HepG2 (cell line): ENCODE results near the gene COPZ2. TPM values are rescaled to one million over a fixed set of nuclear protein-coding genes. Genes with fewer than 3 reads are reported as not detected.

ENCODE experiments used
- ERF ChIP-seq: IDR thresholded peaks from 2 replicates; pipeline ENCODE4 v1.6.1; 2018; ENCODE audit warnings: missing biosample characterization, missing genetic modification reagents
- FOXO1 ChIP-seq: sonication (generic); formaldehyde crosslinking; IDR thresholded peaks from 2 replicates; pipeline ENCODE4 v1.4.0; 2020; ENCODE audit warnings: missing genetic modification reagents
- MTA3 ChIP-seq: sonication (generic); formaldehyde crosslinking; IDR thresholded peaks from 2 replicates; pipeline ENCODE4 v1.4.0; 2020; ENCODE audit warnings: missing genetic modification reagents
- NFAT5 ChIP-seq: sonication (generic); formaldehyde crosslinking; IDR thresholded peaks from 2 replicates; pipeline ENCODE4 v1.4.0; 2020; ENCODE audit warnings: missing genetic modification reagents
- NR3C1 ChIP-seq: sonication (generic); formaldehyde crosslinking; IDR thresholded peaks from 2 replicates; pipeline ENCODE4 v1.4.0; 2020; ENCODE audit warnings: missing genetic modification reagents
- SCMH1 ChIP-seq: sonication (generic); formaldehyde crosslinking; IDR thresholded peaks from 2 replicates; pipeline ENCODE4 v1.9.0; 2021; ENCODE audit warnings: missing genetic modification reagents, mild to moderate bottlenecking, borderline replicate concordance
- ZBTB46 ChIP-seq: sonication (generic); formaldehyde crosslinking; IDR thresholded peaks from 2 replicates; pipeline ENCODE4 v1.4.0; 2020; ENCODE audit warnings: mild to moderate bottlenecking, missing genetic modification reagents, borderline replicate concordance
- ZMAT3 ChIP-seq: sonication (generic); formaldehyde crosslinking; conservative IDR thresholded peaks from 2 replicates; pipeline ENCODE4 v1.7.0; 2021; ENCODE audit warnings: missing genetic modification reagents
- ZNF333 ChIP-seq: sonication (generic); formaldehyde crosslinking; IDR thresholded peaks from 2 replicates; pipeline ENCODE4 v1.4.0; 2020; ENCODE audit warnings: mild to moderate bottlenecking, missing genetic modification reagents, borderline replicate concordance
- ZNF550 ChIP-seq: sonication (generic); formaldehyde crosslinking; IDR thresholded peaks from 2 replicates; pipeline ENCODE4 v1.4.0; 2020; ENCODE audit warnings: mild to moderate bottlenecking, missing genetic modification reagents, borderline replicate concordance
- ZNF598 ChIP-seq: sonication (generic); formaldehyde crosslinking; IDR thresholded peaks from 2 replicates; pipeline ENCODE4 v1.5.1; 2020; ENCODE audit warnings: mild to moderate bottlenecking, missing genetic modification reagents, borderline replicate concordance
- ZNF878 ChIP-seq: sonication (generic); formaldehyde crosslinking; IDR thresholded peaks from 2 replicates; pipeline ENCODE4 v1.8.1; 2023; ENCODE audit warnings: mild to moderate bottlenecking, missing genetic modification reagents, moderate library complexity
- polyA plus RNA-seq, 8 experiments: library from polyadenylated mRNA; depleted of rRNA in 3 of 8; stranded (reverse) in 7 of 8; unstranded in 1 of 8; fragments of >200 nt; fragmentation: Illumina TruSeq in 4 of 8; extraction: Trizol in 4 of 8; gene quantifications; 2 replicates each; pipeline versions ENCODE4 v1.2.1 to v1.2.3, GENCODE V29; 2011 to 2016; ENCODE audit warnings: low read depth in 4 of 8, missing spikeins in 1 of 8, mixed read lengths in 1 of 8; ENCODE audit not compliant: insufficient read depth in 1 of 8
- total RNA-seq, 5 experiments: library from RNA; depleted of rRNA; stranded (reverse); fragments of >200 nt; fragmentation: Illumina TruSeq; extraction: Trizol; gene quantifications; 2 replicates each; pipeline ENCODE4 v1.2.3, GENCODE V29; 2016; ENCODE audit warnings: low read depth in 1 of 5
- TF ChIP-seq, protein P1 (sequence below): IDR thresholded peaks from 2 replicates; pipeline ENCODE4 v1.6.1; 2012; ENCODE audit warnings: low read length, improper control_type of control experiment
- TF ChIP-seq, protein P2 (sequence below): sonication (generic); formaldehyde crosslinking; IDR thresholded peaks from 2 replicates; pipeline ENCODE4 v1.5.0; 2020; ENCODE audit warnings: mild to moderate bottlenecking, missing genetic modification reagents, moderate library complexity
- TF ChIP-seq, protein P3 (sequence below): sonication (generic); formaldehyde crosslinking; IDR thresholded peaks from 2 replicates; pipeline ENCODE4 v1.4.0; 2020; ENCODE audit warnings: missing genetic modification reagents

COPZ2 gene
- total and polyA plus RNA-seq, 2 of the 13 experiments (the other 11 are each of a cell fraction or from before 2014, with no cell fraction given) = 0.61 to 1.5 TPM

GRCh38 chr17:48047741-48048383 lies 10.3 kb upstream of the COPZ2 start, which contains the start of gene NFE2L1 (continued):
- TF ChIP-seq, protein P1, sequence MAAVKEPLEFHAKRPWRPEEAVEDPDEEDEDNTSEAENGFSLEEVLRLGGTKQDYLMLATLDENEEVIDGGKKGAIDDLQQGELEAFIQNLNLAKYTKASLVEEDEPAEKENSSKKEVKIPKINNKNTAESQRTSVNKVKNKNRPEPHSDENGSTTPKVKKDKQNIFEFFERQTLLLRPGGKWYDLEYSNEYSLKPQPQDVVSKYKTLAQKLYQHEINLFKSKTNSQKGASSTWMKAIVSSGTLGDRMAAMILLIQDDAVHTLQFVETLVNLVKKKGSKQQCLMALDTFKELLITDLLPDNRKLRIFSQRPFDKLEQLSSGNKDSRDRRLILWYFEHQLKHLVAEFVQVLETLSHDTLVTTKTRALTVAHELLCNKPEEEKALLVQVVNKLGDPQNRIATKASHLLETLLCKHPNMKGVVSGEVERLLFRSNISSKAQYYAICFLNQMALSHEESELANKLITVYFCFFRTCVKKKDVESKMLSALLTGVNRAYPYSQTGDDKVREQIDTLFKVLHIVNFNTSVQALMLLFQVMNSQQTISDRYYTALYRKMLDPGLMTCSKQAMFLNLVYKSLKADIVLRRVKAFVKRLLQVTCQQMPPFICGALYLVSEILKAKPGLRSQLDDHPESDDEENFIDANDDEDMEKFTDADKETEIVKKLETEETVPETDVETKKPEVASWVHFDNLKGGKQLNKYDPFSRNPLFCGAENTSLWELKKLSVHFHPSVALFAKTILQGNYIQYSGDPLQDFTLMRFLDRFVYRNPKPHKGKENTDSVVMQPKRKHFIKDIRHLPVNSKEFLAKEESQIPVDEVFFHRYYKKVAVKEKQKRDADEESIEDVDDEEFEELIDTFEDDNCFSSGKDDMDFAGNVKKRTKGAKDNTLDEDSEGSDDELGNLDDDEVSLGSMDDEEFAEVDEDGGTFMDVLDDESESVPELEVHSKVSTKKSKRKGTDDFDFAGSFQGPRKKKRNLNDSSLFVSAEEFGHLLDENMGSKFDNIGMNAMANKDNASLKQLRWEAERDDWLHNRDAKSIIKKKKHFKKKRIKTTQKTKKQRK = peak; percentile 90
- no peak for TF ChIP-seq ZNF550
- no peak; the same call in 1 of the 2 replicates for TF ChIP-seq ERF (CRISPR knock-in tag)
- TF ChIP-seq ZNF333 (CRISPR knock-in tag) = peak; percentile 78
- TF ChIP-seq SCMH1 (CRISPR knock-in tag) = no peak
- peak; percentile 67; the same call in 1 of the 2 replicates for TF ChIP-seq ZMAT3 (CRISPR knock-in tag)
- no peak for TF ChIP-seq NR3C1 (CRISPR knock-in tag)
- TF ChIP-seq, protein P2, sequence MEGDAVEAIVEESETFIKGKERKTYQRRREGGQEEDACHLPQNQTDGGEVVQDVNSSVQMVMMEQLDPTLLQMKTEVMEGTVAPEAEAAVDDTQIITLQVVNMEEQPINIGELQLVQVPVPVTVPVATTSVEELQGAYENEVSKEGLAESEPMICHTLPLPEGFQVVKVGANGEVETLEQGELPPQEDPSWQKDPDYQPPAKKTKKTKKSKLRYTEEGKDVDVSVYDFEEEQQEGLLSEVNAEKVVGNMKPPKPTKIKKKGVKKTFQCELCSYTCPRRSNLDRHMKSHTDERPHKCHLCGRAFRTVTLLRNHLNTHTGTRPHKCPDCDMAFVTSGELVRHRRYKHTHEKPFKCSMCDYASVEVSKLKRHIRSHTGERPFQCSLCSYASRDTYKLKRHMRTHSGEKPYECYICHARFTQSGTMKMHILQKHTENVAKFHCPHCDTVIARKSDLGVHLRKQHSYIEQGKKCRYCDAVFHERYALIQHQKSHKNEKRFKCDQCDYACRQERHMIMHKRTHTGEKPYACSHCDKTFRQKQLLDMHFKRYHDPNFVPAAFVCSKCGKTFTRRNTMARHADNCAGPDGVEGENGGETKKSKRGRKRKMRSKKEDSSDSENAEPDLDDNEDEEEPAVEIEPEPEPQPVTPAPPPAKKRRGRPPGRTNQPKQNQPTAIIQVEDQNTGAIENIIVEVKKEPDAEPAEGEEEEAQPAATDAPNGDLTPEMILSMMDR (CRISPR knock-in tag) = no peak
- TF ChIP-seq ZNF878 = no peak
- peak; percentile 91 for TF ChIP-seq NFAT5 (CRISPR knock-in tag)
- TF ChIP-seq MTA3 (CRISPR knock-in tag) = no peak
- TF ChIP-seq ZBTB46 (CRISPR knock-in tag) = peak; percentile 68; the same call in 1 of the 2 replicates
- peak; percentile 89; the same call in 1 of the 2 replicates for TF ChIP-seq ZNF598 (CRISPR knock-in tag)
- TF ChIP-seq, protein P3, sequence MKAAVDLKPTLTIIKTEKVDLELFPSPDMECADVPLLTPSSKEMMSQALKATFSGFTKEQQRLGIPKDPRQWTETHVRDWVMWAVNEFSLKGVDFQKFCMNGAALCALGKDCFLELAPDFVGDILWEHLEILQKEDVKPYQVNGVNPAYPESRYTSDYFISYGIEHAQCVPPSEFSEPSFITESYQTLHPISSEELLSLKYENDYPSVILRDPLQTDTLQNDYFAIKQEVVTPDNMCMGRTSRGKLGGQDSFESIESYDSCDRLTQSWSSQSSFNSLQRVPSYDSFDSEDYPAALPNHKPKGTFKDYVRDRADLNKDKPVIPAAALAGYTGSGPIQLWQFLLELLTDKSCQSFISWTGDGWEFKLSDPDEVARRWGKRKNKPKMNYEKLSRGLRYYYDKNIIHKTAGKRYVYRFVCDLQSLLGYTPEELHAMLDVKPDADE (CRISPR knock-in tag) = no peak
- TF ChIP-seq FOXO1 (CRISPR knock-in tag) = no peak
